GM23338 (cell line): ENCODE data around the gene RORB.

ENCODE experiments used
- EZH2 ChIP-seq: fragments of 200-600 bp; sonication (generic); IDR thresholded peaks from one replicate; pipeline ENCODE4 v1.8.0; 2017; ENCODE audit warnings: antibody characterized with exemption, mild to moderate bottlenecking, low read depth; ENCODE audit not compliant: unreplicated experiment
- EZH2phosphoT487 ChIP-seq: fragments of 200-600 bp; sonication (generic); IDR thresholded peaks from one replicate; pipeline ENCODE4 v1.8.1; 2018; ENCODE audit warnings: antibody characterized with exemption; ENCODE audit not compliant: unreplicated experiment
- TF ChIP-seq, protein P1 (sequence below), 2 experiments: fragments of 200-600 bp in 1 of 2; sonication (generic) in 1 of 2; conservative IDR thresholded peaks; 2 replicates each; pipeline versions ENCODE4 v1.5.1 to v1.6.1; 2016 to 2017; ENCODE audit warnings: antibody characterized with exemption in 2 of 2, low read depth in 2 of 2, mild to moderate bottlenecking in 2 of 2, moderate library complexity in 1 of 2
- TF ChIP-seq, protein P2 (sequence below): IDR thresholded peaks from one replicate; pipeline ENCODE4 v1.6.1; 2018; ENCODE audit warnings: antibody characterized with exemption; ENCODE audit not compliant: unreplicated experiment

- TF ChIP-seq, protein P1, sequence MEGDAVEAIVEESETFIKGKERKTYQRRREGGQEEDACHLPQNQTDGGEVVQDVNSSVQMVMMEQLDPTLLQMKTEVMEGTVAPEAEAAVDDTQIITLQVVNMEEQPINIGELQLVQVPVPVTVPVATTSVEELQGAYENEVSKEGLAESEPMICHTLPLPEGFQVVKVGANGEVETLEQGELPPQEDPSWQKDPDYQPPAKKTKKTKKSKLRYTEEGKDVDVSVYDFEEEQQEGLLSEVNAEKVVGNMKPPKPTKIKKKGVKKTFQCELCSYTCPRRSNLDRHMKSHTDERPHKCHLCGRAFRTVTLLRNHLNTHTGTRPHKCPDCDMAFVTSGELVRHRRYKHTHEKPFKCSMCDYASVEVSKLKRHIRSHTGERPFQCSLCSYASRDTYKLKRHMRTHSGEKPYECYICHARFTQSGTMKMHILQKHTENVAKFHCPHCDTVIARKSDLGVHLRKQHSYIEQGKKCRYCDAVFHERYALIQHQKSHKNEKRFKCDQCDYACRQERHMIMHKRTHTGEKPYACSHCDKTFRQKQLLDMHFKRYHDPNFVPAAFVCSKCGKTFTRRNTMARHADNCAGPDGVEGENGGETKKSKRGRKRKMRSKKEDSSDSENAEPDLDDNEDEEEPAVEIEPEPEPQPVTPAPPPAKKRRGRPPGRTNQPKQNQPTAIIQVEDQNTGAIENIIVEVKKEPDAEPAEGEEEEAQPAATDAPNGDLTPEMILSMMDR (conservative IDR thresholded peaks at IDR 0.05; ENCODE audit: low read depth in 2 of 2) = no peak
- TF ChIP-seq EZH2phosphoT487 (no peak), EZH2 (no peak)
- TF ChIP-seq, protein P2, sequence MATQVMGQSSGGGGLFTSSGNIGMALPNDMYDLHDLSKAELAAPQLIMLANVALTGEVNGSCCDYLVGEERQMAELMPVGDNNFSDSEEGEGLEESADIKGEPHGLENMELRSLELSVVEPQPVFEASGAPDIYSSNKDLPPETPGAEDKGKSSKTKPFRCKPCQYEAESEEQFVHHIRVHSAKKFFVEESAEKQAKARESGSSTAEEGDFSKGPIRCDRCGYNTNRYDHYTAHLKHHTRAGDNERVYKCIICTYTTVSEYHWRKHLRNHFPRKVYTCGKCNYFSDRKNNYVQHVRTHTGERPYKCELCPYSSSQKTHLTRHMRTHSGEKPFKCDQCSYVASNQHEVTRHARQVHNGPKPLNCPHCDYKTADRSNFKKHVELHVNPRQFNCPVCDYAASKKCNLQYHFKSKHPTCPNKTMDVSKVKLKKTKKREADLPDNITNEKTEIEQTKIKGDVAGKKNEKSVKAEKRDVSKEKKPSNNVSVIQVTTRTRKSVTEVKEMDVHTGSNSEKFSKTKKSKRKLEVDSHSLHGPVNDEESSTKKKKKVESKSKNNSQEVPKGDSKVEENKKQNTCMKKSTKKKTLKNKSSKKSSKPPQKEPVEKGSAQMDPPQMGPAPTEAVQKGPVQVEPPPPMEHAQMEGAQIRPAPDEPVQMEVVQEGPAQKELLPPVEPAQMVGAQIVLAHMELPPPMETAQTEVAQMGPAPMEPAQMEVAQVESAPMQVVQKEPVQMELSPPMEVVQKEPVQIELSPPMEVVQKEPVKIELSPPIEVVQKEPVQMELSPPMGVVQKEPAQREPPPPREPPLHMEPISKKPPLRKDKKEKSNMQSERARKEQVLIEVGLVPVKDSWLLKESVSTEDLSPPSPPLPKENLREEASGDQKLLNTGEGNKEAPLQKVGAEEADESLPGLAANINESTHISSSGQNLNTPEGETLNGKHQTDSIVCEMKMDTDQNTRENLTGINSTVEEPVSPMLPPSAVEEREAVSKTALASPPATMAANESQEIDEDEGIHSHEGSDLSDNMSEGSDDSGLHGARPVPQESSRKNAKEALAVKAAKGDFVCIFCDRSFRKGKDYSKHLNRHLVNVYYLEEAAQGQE = no peak
Measured at GRCh38 chr9:74610523-74611061, 113.5 kb downstream of the RORB start.
